MM.1S (cell line): ENCODE data around the gene KRT78.

Experiments
- DNase-seq: peaks from one replicate; pipeline ENCODE4 v3.0.0-alpha.2; 2015
- H2AFZ ChIP-seq: fragments of 300-600 bp; sonication (generic); 2 replicates; pipeline ENCODE4 v1.6.0; 2016; ENCODE audit warnings: antibody characterized with exemption, low read length
- H3F3A ChIP-seq: fragments of 300-600 bp; sonication (generic); 2 replicates; pipeline ENCODE4 v1.6.1; 2016; ENCODE audit warnings: mild to moderate bottlenecking, antibody characterized with exemption, low read length, moderate library complexity, mixed read lengths; ENCODE audit not compliant: insufficient read depth
- H3K27ac ChIP-seq: fragments of 300-600 bp; sonication (generic); 2 replicates; pipeline ENCODE4 v1.5.1; 2016; ENCODE audit warnings: mild to moderate bottlenecking, low read length
- H3K27me3 ChIP-seq: fragments of 300-600 bp; sonication (generic); replicated peaks from 2 replicates; pipeline ENCODE4 v1.6.0; 2016; ENCODE audit warnings: low read length; ENCODE audit not compliant: insufficient read depth
- H3K36me3 ChIP-seq: fragments of 300-600 bp; sonication (generic); replicated peaks from 2 replicates; pipeline ENCODE4 v1.6.1; 2016; ENCODE audit warnings: mild to moderate bottlenecking, low read length, mixed read lengths; ENCODE audit not compliant: insufficient read depth
- H3K4me1 ChIP-seq: fragments of 300-600 bp; sonication (generic); 2 replicates; pipeline ENCODE4 v1.6.1; 2016; ENCODE audit warnings: low read length, mixed read lengths
- H3K4me2 ChIP-seq: fragments of 300-600 bp; sonication (generic); 2 replicates; pipeline ENCODE4 v1.6.0; 2016; ENCODE audit warnings: low read depth, low read length
- H3K4me3 ChIP-seq: fragments of 300-600 bp; sonication (generic); 2 replicates; pipeline ENCODE4 v1.5.1; 2016; ENCODE audit warnings: low read length, mixed read lengths
- H3K79me2 ChIP-seq: fragments of 300-600 bp; sonication (generic); 2 replicates; pipeline ENCODE4 v1.6.1; 2016; ENCODE audit warnings: mixed run types, low read length, mixed read lengths
- H3K9ac ChIP-seq: fragments of 300-600 bp; sonication (generic); 2 replicates; pipeline ENCODE4 v1.6.1; 2016; ENCODE audit warnings: low read length, mixed read lengths
- H3K9me2 ChIP-seq: fragments of 300-600 bp; sonication (generic); replicated peaks from 2 replicates; pipeline ENCODE4 v1.6.1; 2016; ENCODE audit warnings: mild to moderate bottlenecking, low read length, mixed read lengths; ENCODE audit not compliant: insufficient read depth
- H3K9me3 ChIP-seq: fragments of 300-600 bp; sonication (generic); replicated peaks from 2 replicates; pipeline ENCODE4 v1.6.1; 2016; ENCODE audit warnings: mild to moderate bottlenecking, low read length, mixed read lengths; ENCODE audit not compliant: insufficient read depth
- H4K20me1 ChIP-seq: fragments of 300-600 bp; sonication (generic); 2 replicates; pipeline ENCODE4 v1.6.1; 2016; ENCODE audit warnings: mild to moderate bottlenecking, low read length, moderate library complexity, mixed read lengths; ENCODE audit not compliant: insufficient read depth
- CTCF ChIP-seq: fragments of 300-600 bp; sonication (generic); IDR thresholded peaks from 2 replicates; pipeline ENCODE4 v1.5.1; 2016; ENCODE audit warnings: antibody characterized with exemption, low read length, mixed read lengths
- EZH2 ChIP-seq: fragments of 300-600 bp; sonication (generic); optimal IDR thresholded peaks from 2 replicates; pipeline ENCODE3; 2017; ENCODE audit warnings: low read depth, mild to moderate bottlenecking, antibody characterized with exemption, low read length, mixed read lengths
- EZH2phosphoT487 ChIP-seq: fragments of 300-600 bp; sonication (generic); IDR thresholded peaks from 2 replicates; pipeline ENCODE4 v1.6.1; 2018; ENCODE audit warnings: antibody characterized with exemption, low read length

Gene KRT78

GRCh38 chr12:52817699-52818238 lies 31.0 kb downstream of the KRT78 start:
- H3K27me3 ChIP-seq, result peaks cover 92% of the 10 kb centered on the region
- DNase-seq, result no peak
- no peaks in the 10 kb centered on the region for H3K79me2 ChIP-seq
- no peaks in the 10 kb centered on the region for H4K20me1 ChIP-seq
- H2AFZ ChIP-seq, result no peak overlapping the region
- H3K4me2 ChIP-seq, result no peak overlapping the region
- H3K27ac ChIP-seq, result no peak overlapping the region
- TF ChIP-seq CTCF (no peak), EZH2 (no peak), EZH2phosphoT487 (no peak)
- H3K36me3 ChIP-seq, result no peaks in the 10 kb centered on the region
- no peaks in the 10 kb centered on the region for H3K4me1 ChIP-seq
- no peak overlapping the region for H3K9ac ChIP-seq
- no peak overlapping the region for H3K4me3 ChIP-seq
- H3F3A ChIP-seq, result no peaks in the 10 kb centered on the region
- no peaks in the 10 kb centered on the region for H3K9me3 ChIP-seq
- H3K9me2 ChIP-seq, result no peaks in the 10 kb centered on the region

GRCh38 chr12:52817003-52817698 lies 31.6 kb downstream of the KRT78 start:
- no peaks in the 10 kb centered on the region for H4K20me1 ChIP-seq
- H3F3A ChIP-seq, result no peaks in the 10 kb centered on the region
- no peak for DNase-seq
- no peaks in the 10 kb centered on the region for H3K9me2 ChIP-seq
- H3K36me3 ChIP-seq, result no peaks in the 10 kb centered on the region
- no peaks in the 10 kb centered on the region for H3K9me3 ChIP-seq
- H3K27ac ChIP-seq, result no peak overlapping the region
- H3K4me1 ChIP-seq, result no peaks in the 10 kb centered on the region
- TF ChIP-seq EZH2 (no peak), EZH2phosphoT487 (no peak), CTCF (no peak)
- H2AFZ ChIP-seq, result no peak overlapping the region
- H3K4me2 ChIP-seq, result no peak overlapping the region
- no peaks in the 10 kb centered on the region for H3K79me2 ChIP-seq
- H3K27me3 ChIP-seq, result peaks cover 93% of the 10 kb centered on the region
- no peak overlapping the region for H3K9ac ChIP-seq
- H3K4me3 ChIP-seq, result no peak overlapping the region

GRCh38 chr12:52815676-52816588 lies 32.9 kb downstream of the KRT78 start:
- no peak for TF ChIP-seq CTCF
- Histone ChIP-seq H3K27ac (no peak overlapping the region), H4K20me1 (no peaks in the 10 kb centered on the region), H3K9ac (no peak overlapping the region), H3K4me3 (no peak overlapping the region), H3F3A (no peaks in the 10 kb centered on the region), H2AFZ (no peak overlapping the region), H3K79me2 (no peaks in the 10 kb centered on the region), H3K4me1 (no peaks in the 10 kb centered on the region), H3K9me3 (no peaks in the 10 kb centered on the region), H3K27me3 (peaks cover 89% of the 10 kb centered on the region), H3K9me2 (no peaks in the 10 kb centered on the region), H3K4me2 (no peak overlapping the region), H3K36me3 (no peaks in the 10 kb centered on the region)
- no peak for DNase-seq
